Aorta (tissue), 5 donors: ENCODE results near the gene ITGA11. TPM values are rescaled to one million over a fixed set of nuclear protein-coding genes. Genes with fewer than 3 reads are reported as not detected.

Experiments
- ATAC-seq: fragments of 200-7000 bp; cut with Tn5 transposase; one replicate; pipeline ENCODE4 v1.9.1; 2022; ENCODE audit warnings: moderate library complexity; ENCODE audit not compliant: low FRiP score
- DNase-seq, 2 donors: peaks; one replicate each; pipeline ENCODE4 v3.0.0-alpha.2; 2020
- H3K27ac ChIP-seq, 2 donors: one replicate each; pipeline ENCODE4 v1.5.1; 2013; ENCODE audit warnings: low read length in 2 of 2, mild to moderate bottlenecking in 2 of 2, moderate library complexity in 2 of 2, control low read depth in 1 of 2, inconsistent platforms in 1 of 2, low read depth in 1 of 2
- H3K27me3 ChIP-seq, 2 donors: one replicate each; pipeline ENCODE4 v1.6.1; 2013; ENCODE audit warnings: control low read depth in 1 of 2, low read length in 1 of 2, mild to moderate bottlenecking in 1 of 2, moderate library complexity in 1 of 2; ENCODE audit not compliant: insufficient read depth in 2 of 2, control insufficient read depth in 1 of 2
- H3K36me3 ChIP-seq, 2 donors: one replicate each; pipeline ENCODE4 v1.6.1; 2013; ENCODE audit warnings: control low read depth in 1 of 2, low read length in 1 of 2, mild to moderate bottlenecking in 1 of 2; ENCODE audit not compliant: insufficient read depth in 2 of 2, control insufficient read depth in 1 of 2
- H3K4me1 ChIP-seq, 2 donors: one replicate each; pipeline ENCODE4 v1.6.1; 2013; ENCODE audit warnings: low read length in 2 of 2, control low read depth in 1 of 2, mild to moderate bottlenecking in 1 of 2, moderate library complexity in 1 of 2; ENCODE audit not compliant: insufficient read depth in 2 of 2, control insufficient read depth in 1 of 2
- H3K4me3 ChIP-seq, 2 donors: one replicate each; pipeline ENCODE4 v1.5.1; 2013; ENCODE audit warnings: low read length in 2 of 2, control low read depth in 1 of 2, mild to moderate bottlenecking in 1 of 2
- H3K9me3 ChIP-seq: one replicate; pipeline ENCODE4 v1.6.1; 2013; ENCODE audit warnings: mild to moderate bottlenecking, low read length; ENCODE audit not compliant: control insufficient read depth
- WGBS, 2 donors: extraction: QIAGEN DNeasy Blood & Tissue Kit; methylation state at CpG; one replicate each; pipeline ENCODE4 v1.1.7; 2013; 5-methylcytosine and 5-hydroxymethylcytosine counted together
- intact Hi-C, 2 donors: fragments of 100-400 bp; cut with DNase I; formaldehyde crosslinking; loops; one replicate each; pipeline versions ENCODE4 v1.14.2 to v1.15.0; 2022
- polyA plus RNA-seq, 2 donors: library from polyadenylated mRNA; stranded (reverse); fragments of 200-250 nt; gene quantifications; one replicate each; pipeline ENCODE4 v1.2.3, GENCODE V29; 2013
- total RNA-seq, 2 donors: library from RNA; stranded (reverse); fragmentation: NEBNext Ultra II Directional; extraction: Animal tissue kit (Norgen Biotek cat#: 25700); gene quantifications; one replicate each; pipeline ENCODE4 v1.2.1, GENCODE V29; 2021
- donor health status: healthy with polysubstance abuse.
- donor health status: Bipolar disorder and iron deficiency.
- donor health status: DM: no; HTN: no; CAD: no.
- donor health status: DM: no; HTN: no; CAD: no.
- donor health status: DM: yes; HTN: yes; CAD: no.

Gene ITGA11
- total and polyA plus RNA-seq, 4 donors: 21.4 to 154 (median 107) TPM

DNA sequence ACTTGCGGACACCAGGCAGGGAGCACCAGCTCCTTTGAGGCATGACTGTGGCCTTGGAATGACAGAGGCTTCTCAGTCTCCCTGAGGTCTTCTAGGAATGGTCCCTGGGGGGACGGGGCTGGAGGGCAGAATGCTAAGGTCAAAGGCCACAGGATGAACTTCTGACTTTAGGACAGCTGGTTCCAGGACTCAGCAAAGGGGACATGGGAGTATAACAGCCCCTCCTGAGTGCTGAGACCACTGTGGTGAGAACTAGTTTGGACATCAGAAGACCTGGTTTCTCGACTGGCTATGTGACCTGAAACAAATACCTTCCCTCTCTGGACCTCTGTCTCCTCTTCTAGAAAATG lies 17.8 kb downstream of the ITGA11 start:
- no peaks in the 10 kb centered on the region for H3K27me3 ChIP-seq
- intact Hi-C loops: no loop called here
- H3K9me3 ChIP-seq: no peaks in the 10 kb centered on the region
- H3K4me1 ChIP-seq: no peaks in the 10 kb centered on the region
- H3K27ac ChIP-seq: no peak overlapping the region
- WGBS, 2 donors: 97 to 98% methylated on average over 3 of the region's 3 CpGs
- DNase-seq: no peak
- ATAC-seq: no peak
- H3K36me3 ChIP-seq: no peaks in the 10 kb centered on the region
- no peak overlapping the region for H3K4me3 ChIP-seq

DNA sequence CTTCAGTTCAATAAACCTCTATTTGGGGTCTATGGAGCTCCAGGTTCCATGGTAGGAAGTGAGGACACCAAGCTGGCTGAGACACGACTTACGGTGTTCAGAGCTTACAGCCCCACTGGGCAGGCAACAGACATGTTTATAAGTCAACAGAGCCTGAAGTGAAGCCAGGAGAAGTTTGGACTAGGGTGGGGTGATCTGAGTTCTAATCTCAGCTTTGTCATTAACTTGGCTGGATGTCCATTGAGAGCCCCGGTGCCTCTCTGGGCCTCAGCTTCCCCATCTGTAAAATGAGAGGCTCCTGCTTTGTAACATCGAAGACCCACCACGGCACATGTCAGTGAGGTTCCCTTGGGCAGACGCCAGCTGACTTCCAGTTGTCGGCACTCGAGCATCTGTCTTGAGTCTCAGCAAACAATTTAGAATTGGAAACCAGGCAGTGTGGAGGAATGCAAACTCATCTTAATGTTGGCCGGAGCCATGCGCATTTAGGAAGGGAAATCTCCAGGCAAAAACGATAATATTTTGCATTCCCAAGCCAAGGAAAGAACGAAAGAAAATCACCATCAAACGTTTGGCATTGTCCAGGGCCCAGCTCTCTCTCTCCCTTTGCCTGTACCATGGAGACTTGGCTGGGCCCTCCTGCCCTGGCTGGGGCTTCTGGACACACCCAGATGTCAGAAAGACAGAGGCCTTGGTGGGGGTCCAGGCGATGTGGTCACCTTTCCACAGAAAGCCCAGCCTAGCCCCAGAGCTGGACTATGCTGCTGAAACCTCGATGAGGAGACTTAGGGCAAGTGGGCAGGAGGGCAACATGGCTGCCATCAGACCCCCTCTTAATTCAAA lies 18.4 kb downstream of the ITGA11 start:
- DNase-seq: no peak
- ATAC-seq: peak; percentile 41
- Histone ChIP-seq H3K4me1 (peaks cover 0 to 3% of the 10 kb centered on the region in 2 donors), H3K27ac (no peak overlapping the region), H3K27me3 (no peaks in the 10 kb centered on the region), H3K4me3 (no peak overlapping the region), H3K36me3 (peaks cover 0 to 2% of the 10 kb centered on the region in 2 donors), H3K9me3 (no peaks in the 10 kb centered on the region)
- intact Hi-C loops: no loop called here
- 89 to 90% methylated on average over 15 of the region's 15 CpGs for WGBS, 2 donors

DNA sequence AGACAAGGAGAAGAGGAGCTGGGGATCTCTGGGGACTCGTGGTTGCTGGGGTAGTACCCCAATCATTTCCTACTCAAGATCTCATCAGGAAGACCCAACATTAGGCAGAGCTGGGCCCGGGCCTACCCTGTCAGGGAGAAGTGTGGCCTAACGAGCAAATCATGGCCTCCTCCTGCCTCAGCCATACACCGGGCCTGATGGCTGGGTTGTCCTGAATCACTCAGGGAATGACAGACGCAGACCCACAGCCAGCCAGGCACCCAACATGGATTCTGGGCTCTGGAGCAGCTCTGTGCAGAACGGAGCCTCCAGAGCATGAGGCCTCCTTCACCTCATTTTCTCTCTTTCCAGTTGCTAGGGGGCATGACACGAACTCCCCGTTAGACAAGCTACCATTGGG lies 19.7 kb downstream of the ITGA11 start:
- no peaks in the 10 kb centered on the region for H3K9me3 ChIP-seq
- H3K4me1 ChIP-seq: peaks cover 0 to 4% of the 10 kb centered on the region in 2 donors
- H3K4me3 ChIP-seq: no peak overlapping the region
- H3K27ac ChIP-seq: no peak overlapping the region
- H3K27me3 ChIP-seq: no peaks in the 10 kb centered on the region
- intact Hi-C loops: no loop called here
- DNase-seq (peak in 1 of 2 donors; percentile 41), ATAC-seq (no peak)
- H3K36me3 ChIP-seq: peaks cover 0 to 2% of the 10 kb centered on the region in 2 donors
- WGBS, 2 donors: 86 to 90% methylated on average over 8 of the region's 8 CpGs

GRCh38 chr15:68411735-68412134 lies 20.2 kb downstream of the ITGA11 start:
- Histone ChIP-seq H3K4me3 (no peak overlapping the region), H3K36me3 (peaks cover 0 to 2% of the 10 kb centered on the region in 2 donors), H3K4me1 (peaks cover 0 to 4% of the 10 kb centered on the region in 2 donors), H3K27ac (no peak overlapping the region), H3K27me3 (no peaks in the 10 kb centered on the region), H3K9me3 (no peaks in the 10 kb centered on the region)
- 88 to 92% methylated on average over 2 of the region's 2 CpGs for WGBS, 2 donors
- intact Hi-C loops: no loop called here
- no peak for ATAC-seq
- peak in 1 of 2 donors; percentile 43 for DNase-seq

DNA sequence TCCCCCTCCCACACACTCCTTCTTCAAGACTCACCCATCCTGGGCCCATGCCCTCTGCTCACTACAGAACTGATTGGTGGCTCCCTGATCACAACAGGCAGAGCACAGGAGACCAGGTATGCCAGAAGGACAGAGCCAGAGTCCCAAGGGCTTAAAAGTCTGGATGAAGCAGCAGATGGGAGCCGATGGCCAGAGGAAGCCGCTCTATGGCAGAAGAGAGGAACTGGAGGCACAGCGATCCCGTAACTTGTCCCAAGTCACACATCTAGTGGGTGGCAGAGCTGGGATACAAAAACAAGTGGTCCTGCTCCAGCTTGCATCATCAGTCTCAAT lies 20.7 kb downstream of the ITGA11 start:
- Histone ChIP-seq H3K4me1 (peaks cover 0 to 4% of the 10 kb centered on the region in 2 donors), H3K27ac (no peak overlapping the region), H3K36me3 (peaks cover 0 to 2% of the 10 kb centered on the region in 2 donors), H3K9me3 (no peaks in the 10 kb centered on the region), H3K4me3 (no peak overlapping the region), H3K27me3 (no peaks in the 10 kb centered on the region)
- ATAC-seq (no peak), DNase-seq (no peak)
- intact Hi-C loops: no loop called here
- 87 to 98% methylated on average over 4 of the region's 4 CpGs for WGBS, 2 donors

- Histone ChIP-seq H3K4me3 (no peak overlapping the region), H3K36me3 (peaks cover 0 to 2% of the 10 kb centered on the region in 2 donors), H3K4me1 (peaks cover 0 to 4% of the 10 kb centered on the region in 2 donors), H3K27ac (no peak overlapping the region), H3K27me3 (no peaks in the 10 kb centered on the region), H3K9me3 (no peaks in the 10 kb centered on the region)
- ATAC-seq (no peak), DNase-seq (no peak)
- intact Hi-C loops: no loop called here
- WGBS, 2 donors: 92 to 94% methylated on average over 8 of the region's 8 CpGs
These were observed 21.3 kb downstream of the ITGA11 start for GRCh38 chr15:68410466-68411342.

GRCh38 chr15:68409736-68410370 lies 22.1 kb downstream of the ITGA11 start:
- peaks cover 0 to 4% of the 10 kb centered on the region in 2 donors for H3K4me1 ChIP-seq

DNA sequence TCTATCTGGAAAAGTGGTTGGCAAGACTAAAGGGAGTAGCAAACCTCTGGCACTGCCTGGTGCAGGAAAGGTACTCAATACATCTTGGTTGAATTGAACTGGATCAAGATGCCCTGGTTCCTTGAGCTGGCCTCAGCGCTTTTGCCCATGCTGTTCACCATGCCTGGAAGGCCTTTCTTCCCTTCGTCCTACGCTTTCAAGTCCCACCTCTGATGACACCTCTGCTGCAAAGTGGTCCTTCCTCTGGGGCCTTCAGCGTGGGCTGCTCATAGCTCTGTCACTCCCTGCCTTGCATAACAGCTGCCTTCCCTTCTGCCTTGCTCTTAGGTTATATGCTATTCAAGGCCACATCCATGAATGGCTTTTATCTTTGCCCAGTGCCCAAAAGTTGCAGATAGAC lies 23.0 kb downstream of the ITGA11 start:
- H3K27ac ChIP-seq: no peak overlapping the region
- intact Hi-C loops: no loop called here
- no peak overlapping the region for H3K4me3 ChIP-seq
- ATAC-seq: no peak
- H3K9me3 ChIP-seq: no peaks in the 10 kb centered on the region
- no peaks in the 10 kb centered on the region for H3K27me3 ChIP-seq
- no peak for DNase-seq
- peaks cover 0 to 2% of the 10 kb centered on the region in 2 donors for H3K36me3 ChIP-seq
- H3K4me1 ChIP-seq: peaks cover 0 to 4% of the 10 kb centered on the region in 2 donors
- WGBS, 2 donors: 97 to 98% methylated on average over 4 of the region's 4 CpGs

More at GRCh38 chr15:68409736-68410370, 22.1 kb downstream of the ITGA11 start:
- H3K27me3 ChIP-seq: no peaks in the 10 kb centered on the region
- intact Hi-C loops: no loop called here
- 95 to 96% methylated on average over 11 of the region's 11 CpGs for WGBS, 2 donors
- peak in 1 of 2 donors; percentile 50 for DNase-seq
- no peak overlapping the region for H3K4me3 ChIP-seq
- no peaks in the 10 kb centered on the region for H3K9me3 ChIP-seq
- H3K27ac ChIP-seq: no peak overlapping the region
- peaks cover 0 to 2% of the 10 kb centered on the region in 2 donors for H3K36me3 ChIP-seq
- ATAC-seq: no peak
